Endothelial cell of umbilical vein (primary cell): Measurements from ENCODE around the gene DNASE2. TPM values are rescaled to one million over a fixed set of nuclear protein-coding genes. Genes with fewer than 3 reads are reported as not detected.

Experiments
- BruUV-seq: library from RNA; stranded (reverse); fragments of 400-500 nt; replicated peaks from 2 replicates; lab custom pipeline; 2021; lab: Mats Ljungman, UMichigan
- CTCF ChIA-PET: fragments of 300-600, 350-600 bp; sonication (Branson Sonifier 250); formaldehyde crosslinking; loops from one replicate; lab custom pipeline; 2021; ENCODE audit warnings: antibody characterized with exemption, inconsistent platforms; lab: Charles Lee
- POLR2A ChIA-PET: fragments of 300-600, 350-600 bp; sonication (Branson Sonifier 250); formaldehyde crosslinking; loops from one replicate; lab custom pipeline; 2021; ENCODE audit warnings: antibody characterized with exemption, inconsistent platforms; lab: Charles Lee
- DNase-seq: peaks from one replicate; pipeline ENCODE4 v3.0.0-alpha.2; 2011; ENCODE audit warnings: low read depth, low spot score
- FAIRE-seq: peaks from 2 replicates; lab custom pipeline; 2011; peaks lifted over from hg19 to GRCh38; lab: Jason Lieb, UNC
- H2AFZ ChIP-seq: 2 replicates; pipeline ENCODE4 v1.6.0; 2012; ENCODE audit warnings: low read depth, low read length, control low read depth, inconsistent platforms
- H3K27ac ChIP-seq: 2 replicates; pipeline ENCODE4 v1.5.1; 2011; ENCODE audit warnings: low read depth, mild to moderate bottlenecking, control low read depth, low read length, moderate library complexity; ENCODE audit not compliant: insufficient read depth
- H3K27me3 ChIP-seq, 2 experiments: 2 replicates each; pipeline versions ENCODE4 v1.6.0 to v1.6.1; 2011; ENCODE audit warnings: low read length in 2 of 2, mixed read lengths in 1 of 2; ENCODE audit not compliant: control insufficient read depth in 2 of 2, insufficient read depth in 2 of 2
- H3K36me3 ChIP-seq, 2 experiments: 2 replicates in 1 of 2; 3 replicates in 1 of 2; pipeline ENCODE4 v1.5.1; 2011; ENCODE audit warnings: low read length in 2 of 2, mild to moderate bottlenecking in 1 of 2, moderate library complexity in 1 of 2; ENCODE audit not compliant: control insufficient read depth in 2 of 2, insufficient read depth in 2 of 2; ENCODE audit errors: extremely low read depth in 1 of 2
- H3K4me1 ChIP-seq: 3 replicates; pipeline ENCODE4 v1.5.1; 2011; ENCODE audit warnings: mild to moderate bottlenecking, low read length; ENCODE audit not compliant: control insufficient read depth, insufficient read depth; ENCODE audit errors: extremely low read depth
- H3K4me2 ChIP-seq: 2 replicates; pipeline ENCODE4 v1.6.1; 2011; ENCODE audit warnings: low read length, control low read depth, mixed read lengths; ENCODE audit not compliant: insufficient read depth
- H3K4me3 ChIP-seq, 3 experiments: fragments of 200-600 bp in 1 of 3; sonication (generic), shearing (Covaris generic) in 1 of 3; replicated peaks in 1 of 3; 2 replicates each; pipeline ENCODE4 v1.5.1; 2011 to 2016; ENCODE audit warnings: control low read depth in 3 of 3, low read length in 3 of 3, mild to moderate bottlenecking in 2 of 3, inconsistent platforms in 1 of 3, low read depth in 1 of 3, moderate library complexity in 1 of 3; ENCODE audit not compliant: insufficient read depth in 1 of 3
- H3K79me2 ChIP-seq: 2 replicates; pipeline ENCODE4 v1.6.0; 2012; ENCODE audit warnings: low read length, inconsistent platforms; ENCODE audit not compliant: control insufficient read depth, insufficient read depth
- H3K9ac ChIP-seq: replicated peaks from 2 replicates; pipeline ENCODE3; 2011; ENCODE audit warnings: low read length, control low read depth; ENCODE audit not compliant: insufficient read depth; ENCODE audit errors: extremely low read depth
- H3K9me1 ChIP-seq: replicated peaks from 3 replicates; pipeline ENCODE4 v1.6.0; 2011; ENCODE audit warnings: mild to moderate bottlenecking, low read length; ENCODE audit not compliant: control insufficient read depth, insufficient read depth; ENCODE audit errors: extremely low read depth
- H3K9me3 ChIP-seq: replicated peaks from 2 replicates; pipeline ENCODE4 v1.5.1; 2012; ENCODE audit warnings: low read length, inconsistent platforms; ENCODE audit not compliant: control insufficient read depth, insufficient read depth
- H4K20me1 ChIP-seq: replicated peaks from 2 replicates; pipeline ENCODE3; 2011; ENCODE audit warnings: mild to moderate bottlenecking, low read length; ENCODE audit not compliant: control insufficient read depth, insufficient read depth; ENCODE audit errors: extremely low read depth
- CTCF ChIP-seq, 2 donors: IDR thresholded peaks; 1 replicate in 1 of 2; 2 replicates in 1 of 2; pipeline ENCODE4 v1.5.1; 2011; ENCODE audit warnings: low read length in 2 of 2, mild to moderate bottlenecking in 2 of 2, moderate library complexity in 2 of 2, control low read depth in 1 of 2, inconsistent platforms in 1 of 2, low read depth in 1 of 2; ENCODE audit not compliant: insufficient read depth in 1 of 2; ENCODE audit errors: extremely low read depth in 1 of 2
- EZH2 ChIP-seq: IDR thresholded peaks from 2 replicates; pipeline ENCODE4 v1.6.1; 2012; ENCODE audit warnings: borderline replicate concordance, low read depth, mild to moderate bottlenecking, moderate library complexity, low read length, inconsistent platforms; ENCODE audit not compliant: severe bottlenecking
- FOS ChIP-seq: IDR thresholded peaks from 2 replicates; pipeline ENCODE4 v1.6.1; 2011; ENCODE audit warnings: mild to moderate bottlenecking, low read length, moderate library complexity, borderline replicate concordance; ENCODE audit not compliant: insufficient read depth
- GATA2 ChIP-seq: IDR thresholded peaks from 2 replicates; pipeline ENCODE4 v1.7.0; 2011; ENCODE audit warnings: low read depth, mild to moderate bottlenecking, moderate library complexity, mixed read lengths, low read length; ENCODE audit not compliant: insufficient read length, insufficient read depth
- JUN ChIP-seq: IDR thresholded peaks from 2 replicates; pipeline ENCODE4 v1.6.1; 2011; ENCODE audit warnings: borderline replicate concordance, low read depth; ENCODE audit not compliant: insufficient read length, insufficient read depth
- MAX ChIP-seq: IDR thresholded peaks from 2 replicates; pipeline ENCODE4 v1.6.1; 2011; ENCODE audit not compliant: insufficient read depth, insufficient read length
- MYC ChIP-seq: IDR thresholded peaks from one replicate; pipeline ENCODE4 v1.6.1; 2011; ENCODE audit warnings: mild to moderate bottlenecking, low read depth, low read length
- POLR2A ChIP-seq: IDR thresholded peaks from 2 replicates; pipeline ENCODE4 v1.6.1; 2012; ENCODE audit warnings: low read depth, mild to moderate bottlenecking, control low read depth, low read length
- POLR2AphosphoS5 ChIP-seq: IDR thresholded peaks from 2 replicates; pipeline ENCODE4 v1.6.1; 2012; ENCODE audit warnings: low read depth, mild to moderate bottlenecking, control low read depth, low read length, moderate library complexity; ENCODE audit not compliant: insufficient read depth
- dilution Hi-C: fragments of 300-500 bp; cut with MboI; formaldehyde crosslinking; loops from one replicate; pipeline ENCODE4 v1.15.0; 2019; ENCODE audit warnings: low sequenced_read_pairs; ENCODE audit not compliant: extremely low pct_ligation_motif_present
- intact Hi-C: fragments of 100-400 bp; cut with micrococcal nuclease; formaldehyde crosslinking; loops from one replicate; pipeline ENCODE4 v1.10.0; 2022
- polyA plus RNA-seq, 4 experiments: library from polyadenylated mRNA; depleted of rRNA in 3 of 4; stranded (reverse) in 3 of 4; unstranded in 1 of 4; fragments of >200 nt; gene quantifications; 2 replicates each; pipeline versions ENCODE4 v1.2.1 to v1.2.3, GENCODE V29; 2011 to 2012; ENCODE audit warnings: missing spikeins in 1 of 4
- total RNA-seq: library from RNA; stranded (reverse); gene quantifications from 2 replicates; pipeline ENCODE4 v1.2.3, GENCODE V29; 2021

Gene DNASE2
- total and polyA plus RNA-seq, 2 donors (not counting 3 experiments of a cell fraction or from before 2014, with no cell fraction given) = 31.3 to 51.9 TPM

DNA sequence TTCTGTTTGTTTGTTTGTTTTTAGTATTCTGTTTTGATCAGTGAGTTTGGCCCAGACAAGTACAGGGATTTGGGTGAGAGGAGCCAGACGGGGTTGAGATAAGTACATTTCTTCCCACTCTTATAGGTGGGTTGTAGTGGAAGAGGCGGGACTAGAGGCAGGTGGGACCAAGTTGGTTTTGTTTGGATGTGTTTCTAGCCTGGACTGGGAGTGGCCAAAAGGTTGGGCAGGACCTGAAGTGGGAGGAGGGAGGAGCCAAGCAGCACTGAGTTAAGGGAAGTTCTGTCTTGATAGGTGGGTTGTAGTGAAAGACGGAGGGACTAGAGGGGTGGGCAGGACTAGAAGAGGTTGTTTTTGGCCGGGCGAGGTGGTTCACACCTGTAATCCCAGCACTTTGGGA lies 9.0 kb downstream of the DNASE2 start:
- no peak for FAIRE-seq

More for the DNA sequence above, 9.0 kb downstream of the DNASE2 start:
- Histone ChIP-seq H3K27me3 (no peaks in the 10 kb centered on the region), H3K79me2 (no peaks in the 10 kb centered on the region), H3K4me2 (no peak overlapping the region), H3K27ac (no peak overlapping the region), H3K9ac (no peak overlapping the region), H2AFZ (no peak overlapping the region), H3K9me3 (no peaks in the 10 kb centered on the region), H3K9me1 (no peaks in the 10 kb centered on the region), H4K20me1 (no peaks in the 10 kb centered on the region), H3K36me3 (no peaks in the 10 kb centered on the region), H3K4me1 (peaks cover 2% of the 10 kb centered on the region), H3K4me3 (no peak overlapping the region)
- no TSS peak for BruUV-seq
- no peak for DNase-seq
- ChIA-PET CTCF (interaction anchor here (1.3 to 3.3 kb wide), 3 partner anchors 9 to 106 kb away, joined by 6 to 14 read pairs (median 6); partner anchors contain the start of gene DNASE2), POLR2A (interaction anchor here (0.6 kb wide), 1 partner anchor 49 kb away, joined by 5 read pairs; no protein-coding TSS in a partner anchor)
- intact Hi-C loops = no loop called here
- no peak for TF ChIP-seq MYC
- no peak for TF ChIP-seq CTCF (IDR thresholded peaks at IDR 0.05; ENCODE audit: extremely low read depth in 1 of 2, insufficient read depth in 1 of 2, low read depth in 1 of 2, low read length in 2 of 2)
- TF ChIP-seq EZH2 = no peak
- TF ChIP-seq FOS = no peak
- TF ChIP-seq POLR2A = no peak
- TF ChIP-seq JUN = no peak
- TF ChIP-seq POLR2AphosphoS5 = no peak
- TF ChIP-seq MAX = no peak
- TF ChIP-seq GATA2 = no peak
- dilution Hi-C loops = no loop called here
